Fibroblast of skin of back (primary cell): ENCODE data around the gene AIRE.
"Not testable (repeated sequence)": the region's sequence is repeated elsewhere in the genome, so short reads cannot be mapped to it uniquely, and the experiment has no call there.

ENCODE experiments used
- DNase-seq: peaks from one replicate; pipeline ENCODE4 v3.0.0-alpha.2; 2013

AIRE gene

GRCh38 chr21:44267655-44268142 lies 18.0 kb upstream of the AIRE start:
- DNase-seq, result no peak

DNA sequence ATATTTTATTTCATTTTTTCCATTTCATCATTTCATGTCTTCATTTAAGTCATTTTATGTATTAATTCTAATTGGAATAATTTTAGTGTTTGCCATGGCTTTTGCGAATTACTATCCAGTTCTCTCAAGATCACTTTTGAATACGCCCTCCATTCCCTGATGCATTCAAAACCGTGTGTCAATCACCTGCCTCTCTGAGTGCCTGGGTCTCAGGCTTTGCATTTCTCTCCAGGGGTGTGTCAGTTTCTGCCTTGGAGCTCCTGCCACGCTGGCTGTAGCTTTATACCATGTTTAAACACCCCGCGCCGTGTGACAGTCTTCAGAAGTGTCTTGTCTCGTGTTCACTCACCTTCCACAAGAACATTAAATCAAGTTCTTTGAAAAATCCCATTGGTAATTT lies 16.6 kb upstream of the AIRE start:
- no peak for DNase-seq

DNA sequence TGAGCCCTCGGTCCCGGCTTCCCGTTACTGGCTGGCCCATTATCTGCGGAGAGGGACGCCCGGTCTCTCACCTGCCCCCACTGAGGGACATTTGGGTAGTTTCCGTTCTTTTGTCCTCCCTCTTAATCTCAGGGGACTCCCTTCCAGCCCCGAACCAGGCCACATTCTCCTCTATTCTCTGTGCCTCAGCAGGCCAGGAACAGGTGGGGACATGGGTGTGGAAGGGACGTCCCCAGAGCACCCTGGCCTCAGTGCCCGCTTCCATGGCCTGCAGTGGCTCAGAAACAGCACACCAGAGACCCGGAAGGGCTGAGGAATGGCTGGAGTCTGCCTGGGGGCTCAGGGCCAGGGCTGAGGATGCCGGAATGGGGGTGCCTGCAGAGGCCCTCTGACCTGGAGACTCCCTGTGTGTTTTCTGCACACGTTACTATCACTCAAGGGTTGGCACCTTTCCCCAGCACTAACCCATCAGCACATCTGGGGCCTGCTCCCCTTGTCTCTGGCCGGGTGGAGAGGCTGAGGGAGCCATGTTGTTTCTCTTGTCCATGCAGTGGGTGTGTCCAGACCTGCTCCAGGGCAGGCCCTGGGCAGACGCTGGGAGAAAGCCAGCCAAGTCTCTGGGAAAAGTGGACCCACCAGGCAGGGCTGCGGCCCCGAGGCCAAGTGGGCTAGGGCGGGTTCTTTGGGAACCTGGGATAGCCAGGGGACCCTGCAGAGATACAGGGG lies 14.0 kb upstream of the AIRE start:
- DNase-seq, result no peak

GRCh38 chr21:44272284-44272858 lies 13.3 kb upstream of the AIRE start:
- no peak for DNase-seq

- no peak for DNase-seq
These were observed 12.6 kb upstream of the AIRE start for GRCh38 chr21:44273046-44273445.

DNA sequence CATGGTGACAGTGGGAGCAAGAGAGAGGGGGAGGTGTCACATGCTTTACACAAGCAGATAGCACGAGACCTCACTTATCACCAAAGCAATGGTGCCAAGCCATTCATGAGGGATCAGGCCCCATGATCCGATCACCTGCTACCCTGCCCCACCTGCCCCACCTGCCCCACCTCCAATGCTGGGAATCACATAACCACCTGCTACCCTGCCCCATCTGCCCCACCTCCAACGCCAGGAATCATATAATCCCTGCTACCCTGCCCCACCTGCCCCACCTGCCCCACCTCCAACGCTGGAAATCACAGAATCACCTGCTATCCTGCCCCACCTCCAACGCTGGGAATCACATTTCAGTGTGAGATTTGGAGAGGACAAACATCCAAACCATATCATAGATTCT lies 10.6 kb upstream of the AIRE start:
- no peak for DNase-seq

GRCh38 chr21:44279354-44280260 lies 6.1 kb upstream of the AIRE start:
- no peak for DNase-seq

- no peak for DNase-seq
These were observed 3.9 kb upstream of the AIRE start for GRCh38 chr21:44281801-44282200.

DNA sequence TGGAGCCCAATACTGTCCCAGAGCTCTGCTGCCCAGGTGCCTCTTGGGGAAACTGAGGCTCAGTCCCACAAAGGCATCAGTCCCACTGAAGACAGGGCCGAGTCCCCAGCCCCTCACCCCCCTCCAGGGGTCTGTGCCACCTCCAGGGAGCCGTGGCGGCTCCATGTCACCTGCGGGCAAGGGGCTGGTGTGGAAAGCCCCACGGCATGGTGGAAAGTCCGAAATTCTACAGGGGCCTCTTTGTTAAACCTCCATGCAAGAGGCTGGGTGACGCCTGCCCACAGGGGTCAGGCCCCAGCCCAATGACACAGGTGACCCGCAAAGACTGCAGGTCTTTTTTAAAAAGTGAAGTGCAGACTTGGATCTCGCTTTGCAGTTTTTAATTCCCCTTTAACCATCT lies 3.3 kb upstream of the AIRE start:
- DNase-seq, result no peak

DNA sequence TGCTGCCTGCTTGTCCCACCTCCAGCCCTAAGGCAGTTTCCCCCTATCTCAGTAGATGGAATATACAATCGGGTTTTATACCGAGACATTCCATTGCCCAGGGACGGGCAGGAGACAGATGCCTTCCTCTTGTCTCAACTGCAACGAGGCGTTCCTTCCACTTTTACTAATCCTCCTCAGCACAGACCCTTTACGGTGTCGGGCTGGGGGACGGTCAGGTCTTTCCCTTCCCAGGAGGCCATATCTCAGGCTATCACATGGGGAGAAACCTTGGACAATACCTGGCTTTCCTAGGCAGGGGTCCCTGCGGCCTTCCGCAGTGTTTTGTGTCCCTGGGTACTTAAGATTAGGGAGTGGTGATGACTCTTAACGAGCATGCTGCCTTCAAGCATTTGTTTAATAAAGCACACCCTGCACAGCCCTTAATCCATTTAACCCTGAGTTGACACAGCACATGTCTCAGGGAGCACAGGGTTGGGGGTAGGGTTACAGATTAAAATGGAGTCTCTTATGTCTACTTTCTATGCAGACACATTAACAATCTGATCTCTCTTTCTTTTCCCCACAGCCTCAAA lies 2.4 kb upstream of the AIRE start:
- not testable (repeated sequence) for DNase-seq

DNA sequence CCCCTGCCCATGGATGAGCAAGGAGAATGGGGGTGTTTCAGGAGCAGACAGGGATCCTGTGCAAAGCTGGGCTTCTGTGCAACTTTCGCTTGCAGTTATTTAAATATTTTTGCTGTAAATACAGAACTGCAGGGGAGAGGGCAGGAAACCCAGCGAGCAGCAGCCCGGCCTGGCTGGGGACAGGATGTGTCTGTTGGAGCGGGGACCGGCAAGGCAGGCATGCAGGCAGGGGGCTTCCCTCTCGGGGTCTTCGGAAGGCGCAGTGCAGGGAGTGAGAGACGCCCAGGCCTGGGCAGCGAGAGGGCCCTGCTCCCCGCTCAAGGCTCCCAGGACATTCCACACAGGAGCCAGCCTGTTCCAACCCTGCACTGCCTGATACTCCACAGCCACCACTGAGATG lies 1.7 kb upstream of the AIRE start:
- DNase-seq, result no peak

- no peak for DNase-seq
These were observed 525 bp downstream of the AIRE start for GRCh38 chr21:44286086-44286715.

DNA sequence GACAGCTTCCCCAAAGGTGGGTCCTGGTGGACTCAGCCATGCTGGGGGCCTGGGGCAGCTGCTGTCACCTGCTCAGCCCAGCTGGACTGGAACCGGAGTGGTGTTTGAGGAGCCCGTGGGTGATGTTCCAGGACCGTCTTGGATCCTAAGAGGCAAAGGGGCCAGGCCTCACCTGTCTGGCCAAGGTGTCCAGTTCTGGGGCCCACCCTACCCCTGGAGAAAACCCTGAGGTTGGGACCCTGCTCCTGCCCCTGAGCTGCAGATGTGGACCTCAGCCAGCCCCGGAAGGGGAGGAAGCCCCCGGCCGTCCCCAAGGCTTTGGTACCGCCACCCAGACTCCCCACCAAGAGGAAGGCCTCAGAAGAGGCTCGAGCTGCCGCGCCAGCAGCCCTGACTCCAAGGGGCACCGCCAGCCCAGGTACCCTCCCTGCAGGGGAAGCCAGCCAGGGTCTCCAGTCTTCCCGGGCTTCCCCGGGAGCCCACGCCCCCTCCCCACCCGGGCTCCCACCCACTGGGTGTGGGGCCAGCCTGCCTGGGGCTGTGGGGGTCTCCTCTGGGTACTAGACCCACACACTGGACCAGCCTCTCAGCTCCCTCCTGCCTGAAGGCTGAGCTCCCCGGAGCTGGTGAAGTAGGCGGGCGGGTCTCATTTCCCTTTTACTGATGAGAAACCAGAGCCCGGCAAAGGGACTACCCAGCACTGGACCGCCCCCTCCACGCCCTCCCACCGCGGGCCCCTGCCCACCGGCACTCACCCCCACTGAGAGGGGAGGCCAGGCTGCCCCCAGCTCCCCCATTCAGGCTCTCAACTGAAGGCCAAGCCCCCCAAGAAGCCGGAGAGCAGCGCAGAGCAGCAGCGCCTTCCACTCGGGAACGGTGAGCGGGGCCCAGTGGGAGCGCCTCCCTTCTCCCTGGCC lies 1.3 kb downstream of the AIRE start:
- no peak for DNase-seq

DNA sequence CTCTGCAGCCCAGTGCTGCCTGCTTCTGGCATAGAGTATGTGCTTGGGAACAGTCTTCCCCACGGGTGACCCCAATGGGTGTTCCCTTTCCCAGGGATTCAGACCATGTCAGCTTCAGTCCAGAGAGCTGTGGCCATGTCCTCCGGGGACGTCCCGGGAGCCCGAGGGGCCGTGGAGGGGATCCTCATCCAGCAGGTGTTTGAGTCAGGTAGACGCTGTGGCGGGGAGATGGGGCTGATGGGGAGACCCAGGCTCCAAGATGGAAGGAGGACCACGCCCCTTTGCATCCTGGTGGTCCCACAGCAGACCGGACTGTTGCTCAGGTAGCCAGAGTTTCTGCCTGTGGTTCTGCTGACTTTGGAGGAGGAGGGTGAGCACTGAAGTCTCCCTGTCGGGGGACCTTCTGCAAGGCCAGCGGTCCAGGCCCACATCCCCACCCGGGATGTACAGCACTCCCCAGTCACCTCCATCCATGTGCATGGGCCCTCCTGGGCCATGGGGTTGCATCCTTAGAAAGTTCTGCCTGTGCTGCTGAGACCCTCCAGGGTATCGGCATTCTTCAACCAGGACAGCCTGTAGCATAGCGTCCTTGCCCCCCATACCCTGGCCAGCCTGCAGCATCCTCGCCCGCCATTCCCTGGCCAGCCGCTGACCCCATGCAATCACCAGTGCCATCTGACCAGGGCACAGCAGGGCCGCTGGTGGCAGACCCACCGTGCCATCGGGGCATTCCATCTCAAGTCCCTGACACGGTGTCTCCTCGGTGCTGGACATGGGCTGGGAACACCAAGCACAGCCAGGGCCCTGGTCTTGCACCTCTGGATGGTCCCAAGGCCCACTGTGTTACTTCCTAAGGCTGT lies 2.8 kb downstream of the AIRE start:
- no peak for DNase-seq

GRCh38 chr21:44289381-44290010 lies 3.8 kb downstream of the AIRE start:
- no peak for DNase-seq

- no peak for DNase-seq
These were observed 4.8 kb downstream of the AIRE start for GRCh38 chr21:44290327-44291077.

GRCh38 chr21:44291078-44291935 lies 5.6 kb downstream of the AIRE start:
- DNase-seq, result no peak
